ENCODE measurements around the gene CYTH1. TPM values are rescaled to one million over a fixed set of nuclear protein-coding genes. Genes with fewer than 3 reads are reported as not detected.

The CYTH1 gene
- polyA plus RNA-seq, 4 donors: 22.6 to 26.7 (median 25.4) TPM

- no peak for DNase-seq (ENCODE audit: low read depth in 4 of 4, low spot score in 3 of 4)
Observed at GRCh38 chr17:78738698-78739097, 43.4 kb downstream of the CYTH1 start.

GRCh38 chr17:78738278-78738677, 43.8 kb downstream of the CYTH1 start:
- DNase-seq (ENCODE audit: low read depth in 4 of 4, low spot score in 3 of 4): no peak

- DNase-seq (ENCODE audit: low read depth in 4 of 4, low spot score in 3 of 4): no peak
Observed at GRCh38 chr17:78737332-78737731, 44.7 kb downstream of the CYTH1 start.

GRCh38 chr17:78736526-78737079, 45.5 kb downstream of the CYTH1 start:
- DNase-seq (ENCODE audit: low read depth in 4 of 4, low spot score in 3 of 4): no peak

DNA sequence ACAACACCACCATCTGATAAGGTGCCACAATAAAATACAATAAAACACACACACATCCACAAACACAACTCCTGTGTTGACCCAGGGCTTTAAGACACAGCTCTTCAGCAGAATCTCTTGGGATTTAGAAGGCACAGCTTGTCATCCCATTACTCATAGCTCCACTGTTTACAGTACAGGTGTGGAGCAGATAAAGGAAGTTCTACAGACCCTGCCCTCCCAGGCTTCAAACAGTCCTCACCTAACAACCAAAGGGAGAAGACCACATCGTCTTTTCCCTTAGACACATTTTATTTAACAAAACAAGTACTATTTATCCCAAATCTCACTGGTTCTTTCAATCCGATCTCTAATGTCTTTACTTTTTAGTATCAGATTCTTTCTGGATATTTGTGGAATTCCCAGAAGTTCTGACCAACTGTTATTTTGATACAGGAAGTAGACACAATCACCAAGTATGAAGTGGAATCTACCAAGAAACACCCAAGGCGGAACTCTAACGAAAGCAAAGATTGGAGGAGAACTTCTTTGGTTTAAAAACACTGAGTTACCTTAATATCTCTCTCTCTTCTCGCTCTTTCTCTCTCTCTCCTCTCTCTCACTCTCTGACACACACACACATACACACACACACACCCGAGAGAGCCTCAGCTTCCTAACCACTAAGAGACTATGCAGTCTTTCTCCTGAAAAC, 46.1 kb downstream of the CYTH1 start:
- no peak for DNase-seq (ENCODE audit: low read depth in 4 of 4, low spot score in 3 of 4)

DNA sequence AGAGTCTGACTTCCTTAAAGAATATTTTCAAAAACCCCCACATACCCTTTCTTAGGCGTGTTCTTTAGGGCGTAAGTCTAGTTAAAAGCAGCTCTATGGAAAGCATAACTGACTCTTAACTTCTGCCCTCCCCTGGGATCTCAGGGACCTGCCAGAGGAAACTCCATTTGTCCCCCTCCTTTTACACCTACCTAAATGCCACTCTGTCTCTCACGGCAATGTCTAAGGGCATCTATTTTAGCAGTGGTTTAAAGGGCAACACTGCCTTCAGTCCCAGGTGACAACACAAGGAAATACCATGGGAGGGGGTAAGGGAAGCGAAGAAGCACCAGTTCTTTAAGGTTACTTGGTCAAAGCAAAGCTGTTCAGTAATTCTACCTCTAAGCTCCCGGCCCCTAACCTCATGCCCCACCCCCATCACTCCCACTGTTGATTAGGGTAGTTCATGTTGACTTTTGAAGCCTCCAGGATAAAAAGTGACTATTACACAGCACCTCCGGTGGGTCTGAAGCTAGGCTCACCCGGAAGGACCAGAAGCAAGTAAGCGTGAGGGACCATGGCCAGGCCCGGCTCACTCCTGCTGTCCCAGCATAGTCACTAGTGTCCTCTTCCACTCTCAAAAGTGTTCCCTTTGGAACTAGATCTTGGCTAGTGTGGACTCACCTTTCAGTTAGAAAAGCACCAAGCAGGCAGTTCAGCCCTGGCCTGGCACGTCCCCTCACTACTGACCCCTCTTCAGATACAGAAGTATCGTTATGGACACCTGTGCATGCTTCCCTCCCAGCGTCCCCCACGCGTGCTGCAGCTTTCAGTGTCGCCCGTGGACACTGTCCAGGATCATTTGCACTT, 47.1 kb downstream of the CYTH1 start:
- no peak for DNase-seq (ENCODE audit: low read depth in 4 of 4, low spot score in 3 of 4)

- no peak for DNase-seq (ENCODE audit: low read depth in 4 of 4, low spot score in 3 of 4)
Observed at GRCh38 chr17:78732354-78732753, 49.7 kb downstream of the CYTH1 start.

- no peak for DNase-seq (ENCODE audit: low read depth in 4 of 4, low spot score in 3 of 4)
Observed at GRCh38 chr17:78731904-78732303, 50.2 kb downstream of the CYTH1 start.

DNA sequence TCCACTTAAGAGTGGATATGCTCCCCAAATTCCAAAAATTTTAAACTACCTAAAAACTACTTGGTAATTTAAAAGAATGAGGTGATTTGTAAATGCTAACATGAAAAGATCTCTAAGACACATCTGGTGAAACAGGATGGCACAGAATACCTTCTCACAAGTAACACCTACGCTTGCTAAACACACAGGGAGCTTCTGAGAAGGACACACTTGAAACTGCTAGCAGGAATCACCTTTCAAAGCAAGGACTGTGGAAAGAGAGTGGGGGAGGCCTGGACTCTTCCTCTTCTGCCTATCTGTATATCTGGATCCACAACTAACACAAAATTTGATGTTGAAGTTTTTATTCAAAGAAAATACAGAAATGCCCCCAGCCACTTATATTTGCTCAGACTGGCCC, 52.4 kb downstream of the CYTH1 start:
- DNase-seq (ENCODE audit: low read depth in 4 of 4, low spot score in 3 of 4): no peak

DNA sequence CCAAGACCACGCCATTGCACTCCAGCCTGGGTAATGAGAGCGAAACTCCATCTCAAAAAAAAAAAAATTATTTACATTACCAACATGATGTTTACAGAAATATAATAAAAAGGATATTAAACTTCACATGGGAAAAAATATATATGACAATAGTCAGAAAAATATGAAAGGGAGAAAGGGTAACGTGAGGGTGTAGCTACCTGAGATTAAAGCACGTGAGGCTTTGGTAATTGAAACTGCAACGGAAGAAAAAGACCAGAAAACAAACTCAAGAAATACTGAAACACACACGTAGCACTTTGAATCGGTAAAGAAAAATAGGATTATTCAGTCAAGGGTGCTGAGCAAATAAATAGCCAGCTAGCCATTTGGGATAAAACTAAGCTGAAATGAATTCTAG, 53.6 kb downstream of the CYTH1 start:
- DNase-seq (ENCODE audit: low read depth in 4 of 4, low spot score in 3 of 4): no peak

- DNase-seq (ENCODE audit: low read depth in 4 of 4, low spot score in 3 of 4): no peak
Observed at GRCh38 chr17:78727476-78728229, 54.4 kb downstream of the CYTH1 start.

GRCh38 chr17:78727057-78727456, 55.0 kb downstream of the CYTH1 start:
- no peak for DNase-seq (ENCODE audit: low read depth in 4 of 4, low spot score in 3 of 4)

GRCh38 chr17:78726513-78726912, 55.6 kb downstream of the CYTH1 start:
- DNase-seq (ENCODE audit: low read depth in 4 of 4, low spot score in 3 of 4): no peak

DNA sequence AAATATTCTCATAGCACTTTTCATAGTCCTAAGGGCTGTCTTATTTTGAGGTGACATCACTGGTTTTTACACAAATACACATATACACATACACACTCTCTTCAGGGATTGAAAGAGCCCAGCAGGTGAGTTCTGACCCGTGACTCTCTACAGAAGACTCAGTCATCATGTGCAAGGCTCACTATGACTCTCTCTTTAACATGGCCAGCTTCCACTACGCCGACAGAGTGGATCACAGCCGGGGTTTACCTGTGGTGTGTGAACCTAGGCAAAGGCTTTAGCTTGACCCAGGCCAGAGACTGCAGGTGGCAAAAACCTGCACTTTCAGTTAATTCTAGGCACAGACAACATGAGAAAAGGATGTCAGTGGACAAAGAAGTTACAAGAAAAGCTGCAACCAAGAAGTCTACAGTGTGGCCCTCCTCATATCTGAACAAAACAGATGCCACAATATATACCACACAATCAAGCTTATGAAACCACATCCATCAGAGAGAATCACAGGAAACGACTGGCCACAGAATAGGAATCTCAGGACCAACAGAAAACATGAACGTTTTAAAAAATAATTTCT, 56.5 kb downstream of the CYTH1 start:
- no peak for DNase-seq (ENCODE audit: low read depth in 4 of 4, low spot score in 3 of 4)

- no peak for DNase-seq (ENCODE audit: low read depth in 4 of 4, low spot score in 3 of 4)
Observed at GRCh38 chr17:78724999-78725398, 57.1 kb downstream of the CYTH1 start.

GRCh38 chr17:78724544-78724943, 57.5 kb downstream of the CYTH1 start:
- DNase-seq (ENCODE audit: low read depth in 4 of 4, low spot score in 3 of 4): no peak

DNA sequence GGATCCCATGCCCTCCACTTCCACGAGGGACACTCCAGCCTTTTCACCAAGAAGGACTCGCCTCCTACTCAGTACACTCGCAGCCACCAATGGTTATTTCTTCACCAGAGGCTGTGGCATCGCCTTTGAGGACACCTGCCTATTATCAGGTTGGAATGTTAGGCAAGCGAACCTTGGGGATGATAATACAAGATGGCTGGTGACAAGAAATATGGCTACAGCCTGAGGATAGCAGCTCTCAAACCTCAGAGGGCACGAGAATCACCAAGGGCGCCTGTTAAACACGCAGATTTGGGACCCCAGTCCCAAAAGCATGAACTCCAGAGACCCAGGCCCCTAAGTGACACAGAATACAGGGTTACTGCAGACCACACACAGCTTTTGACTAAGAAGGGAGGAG, 58.1 kb downstream of the CYTH1 start:
- no peak for DNase-seq (ENCODE audit: low read depth in 4 of 4, low spot score in 3 of 4)

DNA sequence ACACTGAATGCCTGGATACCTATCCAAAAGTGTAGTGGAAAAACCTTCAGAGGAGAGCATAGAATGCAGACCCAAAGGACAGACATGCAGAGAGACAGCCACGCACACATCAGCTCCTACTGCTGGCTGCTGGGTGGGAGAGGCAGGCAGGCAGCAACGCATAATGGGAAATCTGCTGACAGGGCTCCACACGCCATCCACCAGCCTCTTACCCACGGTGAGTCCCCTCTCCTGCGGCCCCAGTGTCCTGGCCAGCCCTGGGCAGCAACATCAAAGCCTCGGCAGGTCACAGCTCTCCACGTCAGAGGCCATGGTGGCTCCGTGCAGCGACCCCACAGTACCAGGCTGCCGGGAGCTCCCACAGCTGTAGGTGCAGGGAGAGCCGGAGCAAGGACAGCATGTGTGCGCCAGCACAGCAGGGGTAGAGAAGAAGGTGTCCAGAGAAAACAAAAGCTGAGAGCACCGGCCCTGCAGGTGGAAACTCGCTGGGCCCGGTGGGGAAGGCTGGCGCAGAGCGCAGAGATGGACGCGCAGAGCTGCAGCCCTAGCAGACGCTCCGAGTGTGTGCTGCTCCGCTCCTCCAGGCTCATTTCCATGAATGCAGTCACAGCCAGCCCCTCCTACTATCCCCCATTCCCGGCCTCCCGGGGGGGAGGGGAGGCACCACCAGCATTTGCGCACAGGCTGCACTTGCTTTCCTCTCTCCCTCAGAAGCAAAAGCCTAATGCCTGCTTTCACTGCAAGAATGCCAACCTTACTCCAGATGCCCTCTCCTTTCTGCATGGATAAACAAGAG, 58.9 kb downstream of the CYTH1 start:
- DNase-seq (ENCODE audit: low read depth in 4 of 4, low spot score in 3 of 4): peak in 1 of 4 donors; percentile 72

- no peak for DNase-seq (ENCODE audit: low read depth in 4 of 4, low spot score in 3 of 4)
Observed at GRCh38 chr17:78722246-78722761, 59.8 kb downstream of the CYTH1 start.

Measured in right renal pelvis (tissue), 4 donors.